H1 (cell line): ENCODE data around the gene CAPZB. TPM values are rescaled to one million over a fixed set of nuclear protein-coding genes. Genes with fewer than 3 reads are reported as not detected.

ENCODE experiments used
- CTCF ChIA-PET: fragments of 300-600 bp; sonication (Branson Sonifier 250); formaldehyde crosslinking; loops from one replicate; lab custom pipeline; 2021; ENCODE audit not compliant: partially characterized antibody; lab: Charles Lee
- POLR2A ChIA-PET: fragments of 300-600 bp; sonication (Branson Sonifier 250); formaldehyde crosslinking; loops from one replicate; lab custom pipeline; 2021; ENCODE audit warnings: inconsistent platforms; ENCODE audit not compliant: partially characterized antibody; lab: Charles Lee
- DNase-seq, 2 experiments: peaks; one replicate each; pipeline versions ENCODE4 v3.0.0 to v3.0.0-alpha.2; 2010 to 2022; ENCODE audit warnings: low spot score in 2 of 2, low read depth in 1 of 2, mixed read lengths in 1 of 2
- FAIRE-seq: peaks from 2 replicates; lab custom pipeline; 2011; peaks lifted over from hg19 to GRCh38; lab: Jason Lieb, UNC
- H2AFZ ChIP-seq: 2 replicates; pipeline ENCODE4 v1.8.1; 2012; ENCODE audit warnings: low read length, inconsistent platforms
- H2AK5ac ChIP-seq: 2 replicates; pipeline ENCODE4 v1.6.1; 2013; ENCODE audit warnings: low read depth, low read length
- H2BK120ac ChIP-seq: replicated peaks from 2 replicates; pipeline ENCODE3; 2013; ENCODE audit warnings: low read depth, low read length, inconsistent platforms
- H2BK12ac ChIP-seq: 2 replicates; pipeline ENCODE4 v1.6.1; 2013; ENCODE audit warnings: low read depth, low read length
- H2BK15ac ChIP-seq: 2 replicates; pipeline ENCODE4 v1.6.1; 2013; ENCODE audit warnings: low read length
- H2BK20ac ChIP-seq: 2 replicates; pipeline ENCODE4 v1.6.1; 2013; ENCODE audit warnings: low read length
- H2BK5ac ChIP-seq: 2 replicates; pipeline ENCODE4 v1.6.1; 2013; ENCODE audit warnings: low read depth, low read length
- H3K14ac ChIP-seq: 2 replicates; pipeline ENCODE4 v1.6.1; 2013; ENCODE audit warnings: inconsistent platforms; ENCODE audit not compliant: insufficient read length
- H3K18ac ChIP-seq: 2 replicates; pipeline ENCODE4 v1.6.1; 2013; ENCODE audit warnings: low read length; ENCODE audit errors: extremely low read depth
- H3K23ac ChIP-seq: 2 replicates; pipeline ENCODE4 v1.6.1; 2013; ENCODE audit warnings: inconsistent platforms; ENCODE audit not compliant: insufficient read length
- H3K23me2 ChIP-seq: 2 replicates; pipeline ENCODE4 v1.6.1; 2013; ENCODE audit warnings: low read depth, low read length
- H3K27ac ChIP-seq: 2 replicates; pipeline ENCODE4 v1.6.1; 2011; ENCODE audit warnings: low read depth, low read length, inconsistent platforms
- H3K27me3 ChIP-seq, 4 experiments: replicated peaks in 1 of 4; 1 replicate in 1 of 4; 2 replicates in 3 of 4; pipeline versions ENCODE4 v1.6.1 to v1.8.1; 2011 to 2013; ENCODE audit warnings: low read length in 3 of 4, mild to moderate bottlenecking in 3 of 4, inconsistent platforms in 2 of 4, mixed read lengths in 2 of 4, moderate library complexity in 1 of 4; ENCODE audit not compliant: control insufficient read depth in 3 of 4, insufficient read depth in 3 of 4; ENCODE audit errors: extremely low read depth in 1 of 4
- H3K36me3 ChIP-seq, 4 experiments: 2 replicates each; pipeline versions ENCODE4 v1.6.1 to v1.8.1; 2011 to 2013; ENCODE audit warnings: mild to moderate bottlenecking in 4 of 4, low read length in 3 of 4, moderate library complexity in 2 of 4, control low read depth in 1 of 4, inconsistent platforms in 1 of 4; ENCODE audit not compliant: insufficient read depth in 4 of 4, control insufficient read depth in 2 of 4
- H3K4ac ChIP-seq: replicated peaks from 2 replicates; pipeline ENCODE3; 2013; ENCODE audit warnings: low read length, low read depth, mixed read lengths, inconsistent platforms; ENCODE audit not compliant: insufficient read length
- H3K4me1 ChIP-seq, 4 experiments: replicated peaks in 1 of 4; 1 replicate in 1 of 4; 2 replicates in 3 of 4; pipeline versions ENCODE4 v1.6.1 to v1.8.1; 2011 to 2013; ENCODE audit warnings: low read length in 3 of 4, inconsistent platforms in 2 of 4, mixed read lengths in 1 of 4; ENCODE audit not compliant: insufficient read depth in 4 of 4, control insufficient read depth in 3 of 4
- H3K4me2 ChIP-seq, 2 experiments: 2 replicates each; pipeline versions ENCODE4 v1.6.1 to v1.8.1; 2011 to 2013; ENCODE audit warnings: low read depth in 2 of 2, low read length in 2 of 2, control low read depth in 1 of 2, inconsistent platforms in 1 of 2, mild to moderate bottlenecking in 1 of 2; ENCODE audit not compliant: insufficient read depth in 1 of 2
- H3K4me3 ChIP-seq, 4 experiments: fragments of 200-600, 300-600 bp in 1 of 4; sonication (generic), shearing (Covaris generic), sonication (Bioruptor Twin) in 1 of 4; 2 replicates each; pipeline versions ENCODE4 v1.5.1 to v1.8.1; 2011 to 2016; ENCODE audit warnings: low read length in 4 of 4, low read depth in 3 of 4, control low read depth in 2 of 4, inconsistent platforms in 2 of 4, mild to moderate bottlenecking in 2 of 4, mixed read lengths in 1 of 4, moderate library complexity in 1 of 4; ENCODE audit not compliant: insufficient read depth in 2 of 4; ENCODE audit errors: extremely low read depth in 1 of 4
- H3K56ac ChIP-seq: replicated peaks from 2 replicates; pipeline ENCODE3; 2013; ENCODE audit warnings: low read depth, mild to moderate bottlenecking, mixed read lengths, low read length, inconsistent platforms; ENCODE audit not compliant: insufficient read length
- H3K79me1 ChIP-seq: 2 replicates; pipeline ENCODE4 v1.6.1; 2013; ENCODE audit warnings: low read depth, low read length, control low read depth
- H3K79me2 ChIP-seq, 2 experiments: 2 replicates each; pipeline versions ENCODE4 v1.6.1 to v1.8.1; 2012 to 2013; ENCODE audit warnings: low read length in 2 of 2, mild to moderate bottlenecking in 2 of 2, inconsistent platforms in 1 of 2; ENCODE audit not compliant: insufficient read depth in 2 of 2, control insufficient read depth in 1 of 2
- H3K9ac ChIP-seq, 4 experiments: replicated peaks in 1 of 4; 1 replicate in 1 of 4; 2 replicates in 3 of 4; pipeline versions ENCODE4 v1.6.1 to v1.8.1; 2011 to 2013; ENCODE audit warnings: low read depth in 3 of 4, low read length in 3 of 4, control low read depth in 2 of 4, mild to moderate bottlenecking in 2 of 4, moderate library complexity in 2 of 4, inconsistent platforms in 1 of 4; ENCODE audit errors: extremely low read depth in 1 of 4
- H3K9me3 ChIP-seq, 2 experiments: 2 replicates each; pipeline versions ENCODE4 v1.6.1 to v1.8.1; 2012 to 2013; ENCODE audit warnings: mild to moderate bottlenecking in 2 of 2, moderate library complexity in 2 of 2, control low read depth in 1 of 2, inconsistent platforms in 1 of 2, low read depth in 1 of 2, low read length in 1 of 2, mixed read lengths in 1 of 2; ENCODE audit not compliant: insufficient read depth in 2 of 2
- H4K20me1 ChIP-seq, 2 experiments: replicated peaks in 1 of 2; 2 replicates each; pipeline versions ENCODE3 to v1.8.1; 2011 to 2013; ENCODE audit warnings: inconsistent platforms in 2 of 2, low read length in 2 of 2, mild to moderate bottlenecking in 1 of 2; ENCODE audit not compliant: insufficient read depth in 2 of 2, control insufficient read depth in 1 of 2
- H4K5ac ChIP-seq: 2 replicates; pipeline ENCODE4 v1.6.1; 2013; ENCODE audit warnings: low read length, low read depth, mixed read lengths, inconsistent platforms; ENCODE audit not compliant: insufficient read length
- H4K8ac ChIP-seq: 2 replicates; pipeline ENCODE4 v1.8.0; 2013; ENCODE audit warnings: mild to moderate bottlenecking, moderate library complexity, low read length, inconsistent platforms; ENCODE audit not compliant: insufficient read depth; ENCODE audit errors: extremely low read depth
- H4K91ac ChIP-seq: replicated peaks from 2 replicates; pipeline ENCODE3; 2013; ENCODE audit warnings: low read length, mixed read lengths, inconsistent platforms; ENCODE audit not compliant: insufficient read length
- CTBP2 ChIP-seq: IDR thresholded peaks from 2 replicates; pipeline ENCODE4 v1.7.0; 2011; ENCODE audit warnings: borderline replicate concordance, mild to moderate bottlenecking, moderate library complexity, mixed read lengths, low read length; ENCODE audit not compliant: insufficient read depth, insufficient read length
- GABPA ChIP-seq: IDR thresholded peaks from 2 replicates; pipeline ENCODE4 v1.6.1; 2011; ENCODE audit warnings: mild to moderate bottlenecking, low read length, moderate library complexity, borderline replicate concordance; ENCODE audit not compliant: insufficient read depth
- WGBS, 2 experiments: shearing (Covaris generic) in 1 of 2; methylation state at CpG; one replicate each; pipeline versions ENCODE4 v1.1.6 to v1.1.7; 2013 to 2015; ENCODE audit warnings: low lambda C conversion rate in 2 of 2, mixed read lengths in 2 of 2, inconsistent platforms in 1 of 2, low coverage in 1 of 2, missing lambda C conversion rate in 1 of 2; ENCODE audit not compliant: insufficient replicate concordance in 2 of 2, insufficient coverage in 1 of 2, insufficient read length in 1 of 2; ENCODE audit errors: extremely low coverage in 1 of 2, missing lambda C conversion rate in 1 of 2; 5-methylcytosine and 5-hydroxymethylcytosine counted together
- polyA plus RNA-seq, 7 experiments: library from polyadenylated mRNA; depleted of rRNA in 3 of 7; stranded (reverse) in 5 of 7; unstranded in 2 of 7; fragments of >200 nt in 5 of 7; fragments of 200-250 nt in 2 of 7; gene quantifications; 1 replicate in 5 of 7; 2 replicates in 1 of 7; 4 replicates in 1 of 7; pipeline versions ENCODE4 v1.2.1 to v1.2.3, GENCODE V29; 2011 to 2013; ENCODE audit warnings: missing spikeins in 2 of 7, mixed read lengths in 2 of 7
- total RNA-seq: library from RNA; stranded (reverse); fragmentation: NEBNext Ultra II Directional; extraction: Animal tissue kit (Norgen Biotek cat#: 25700); gene quantifications from 2 replicates; pipeline ENCODE4 v1.2.1, GENCODE V29; 2021
- TF ChIP-seq, protein P1 (sequence below), 3 experiments: IDR thresholded peaks; 1 replicate in 2 of 3; 2 replicates in 1 of 3; pipeline versions ENCODE4 v1.5.1 to v1.6.1; 2011; ENCODE audit warnings: low read length in 3 of 3, mild to moderate bottlenecking in 3 of 3, inconsistent platforms in 2 of 3, low read depth in 1 of 3, moderate library complexity in 1 of 3; ENCODE audit not compliant: insufficient read depth in 1 of 3; ENCODE audit errors: control extremely low read depth in 1 of 3

CAPZB gene
- total and polyA plus RNA-seq, 2 of the 8 experiments (the other 6 are each of a cell fraction or from before 2014, with no cell fraction given) = 162 to 371 TPM

DNA sequence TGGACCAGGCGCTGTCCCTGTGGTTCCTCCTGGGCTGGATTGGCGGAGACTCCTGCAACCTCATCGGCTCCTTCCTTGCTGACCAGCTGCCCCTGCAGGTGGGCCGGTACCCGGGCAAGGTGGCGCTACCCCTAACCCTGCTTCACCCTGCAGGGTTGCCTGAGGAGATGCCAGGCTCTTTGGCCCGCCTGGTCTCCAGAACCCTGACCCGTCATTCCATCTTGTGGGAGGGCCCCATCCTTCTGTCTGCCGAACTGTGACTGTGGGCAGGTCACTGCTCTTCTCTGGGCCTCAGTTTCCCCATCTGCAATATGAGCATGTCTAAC lies 160.7 kb downstream of the CAPZB start:
- H2BK20ac ChIP-seq = no peak overlapping the region
- no peak overlapping the region for H3K14ac ChIP-seq
- no peak overlapping the region for H3K56ac ChIP-seq
- no peak for FAIRE-seq
- H3K9me3 ChIP-seq = no peaks in the 10 kb centered on the region
- H3K27me3 ChIP-seq = no peaks in the 10 kb centered on the region
- H4K91ac ChIP-seq = no peak overlapping the region
- no peak overlapping the region for H3K27ac ChIP-seq
- H2AK5ac ChIP-seq = no peak overlapping the region
- H3K4me1 ChIP-seq = no peaks in the 10 kb centered on the region
- DNase-seq = no peak
- H2BK12ac ChIP-seq = no peak overlapping the region
- no peak overlapping the region for H3K18ac ChIP-seq
- H3K23me2 ChIP-seq = no peaks in the 10 kb centered on the region
- POLR2A ChIA-PET = interaction anchor here (0.6 to 16.9 kb wide), 3 partner anchors 6 to 317 kb away, joined by 3 to 143 read pairs (median 143); partner anchors contain the start of genes AKR7A2 and SLC66A1
- H2BK15ac ChIP-seq = no peak overlapping the region
- WGBS, 2 experiments = 92% methylated on average over 9 of the region's 9 CpGs; no CpG with 5 or more reads in 1 of the 2 experiments
- no peak overlapping the region for H3K23ac ChIP-seq
- no peak overlapping the region for H2BK120ac ChIP-seq
- H3K79me2 ChIP-seq = no peaks in the 10 kb centered on the region
- no peak overlapping the region for H3K4ac ChIP-seq
- CTCF ChIA-PET = interaction anchor here (1.1 to 2.8 kb wide), 3 partner anchors 8 to 15 kb away, joined by 3 to 9 read pairs (median 4); no protein-coding TSS in a partner anchor
- H3K4me2 ChIP-seq = no peak overlapping the region
- no peak overlapping the region for H4K8ac ChIP-seq
- H3K36me3 ChIP-seq = peaks cover 5 to 16% (median 10%) of the 10 kb centered on the region in 4 experiments; a peak in 5 of 8 replicates
- H4K5ac ChIP-seq = no peak overlapping the region
- no peak overlapping the region for H2BK5ac ChIP-seq
- H4K20me1 ChIP-seq = peaks cover 0 to 14% of the 10 kb centered on the region in 2 experiments
- H3K79me1 ChIP-seq = no peaks in the 10 kb centered on the region; the same call in 1 of the 2 replicates
- H3K4me3 ChIP-seq = no peak overlapping the region
- no peak overlapping the region for H3K9ac ChIP-seq
- H2AFZ ChIP-seq = no peak overlapping the region
- TF ChIP-seq, protein P1, sequence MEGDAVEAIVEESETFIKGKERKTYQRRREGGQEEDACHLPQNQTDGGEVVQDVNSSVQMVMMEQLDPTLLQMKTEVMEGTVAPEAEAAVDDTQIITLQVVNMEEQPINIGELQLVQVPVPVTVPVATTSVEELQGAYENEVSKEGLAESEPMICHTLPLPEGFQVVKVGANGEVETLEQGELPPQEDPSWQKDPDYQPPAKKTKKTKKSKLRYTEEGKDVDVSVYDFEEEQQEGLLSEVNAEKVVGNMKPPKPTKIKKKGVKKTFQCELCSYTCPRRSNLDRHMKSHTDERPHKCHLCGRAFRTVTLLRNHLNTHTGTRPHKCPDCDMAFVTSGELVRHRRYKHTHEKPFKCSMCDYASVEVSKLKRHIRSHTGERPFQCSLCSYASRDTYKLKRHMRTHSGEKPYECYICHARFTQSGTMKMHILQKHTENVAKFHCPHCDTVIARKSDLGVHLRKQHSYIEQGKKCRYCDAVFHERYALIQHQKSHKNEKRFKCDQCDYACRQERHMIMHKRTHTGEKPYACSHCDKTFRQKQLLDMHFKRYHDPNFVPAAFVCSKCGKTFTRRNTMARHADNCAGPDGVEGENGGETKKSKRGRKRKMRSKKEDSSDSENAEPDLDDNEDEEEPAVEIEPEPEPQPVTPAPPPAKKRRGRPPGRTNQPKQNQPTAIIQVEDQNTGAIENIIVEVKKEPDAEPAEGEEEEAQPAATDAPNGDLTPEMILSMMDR (IDR thresholded peaks at IDR 0.05; ENCODE audit: control extremely low read depth in 1 of 3, insufficient read depth in 1 of 3, low read depth in 1 of 3, low read length in 3 of 3) = no peak
- TF ChIP-seq CTBP2 = no peak
- no peak for TF ChIP-seq GABPA
